ENCODE data around the gene TPSG1.

TPSG1 gene

GRCh38 chr16:1224558-1224957, 510 bp downstream of the TPSG1 start (continued):
- TF ChIP-seq TOX (CRISPR knock-in tag; IDR thresholded peaks at IDR 0.05; ENCODE audit: borderline replicate concordance) (no peak), ZNF70 (CRISPR knock-in tag; IDR thresholded peaks at IDR 0.05) (no peak), BACH2 (CRISPR knock-in tag; IDR thresholded peaks at IDR 0.05; ENCODE audit: borderline replicate concordance) (no peak), GLIS3 (CRISPR knock-in tag; IDR thresholded peaks at IDR 0.05) (no peak), PATZ1 (CRISPR knock-in tag; IDR thresholded peaks at IDR 0.05; ENCODE audit: borderline replicate concordance) (no peak), ZFP30 (CRISPR knock-in tag; IDR thresholded peaks at IDR 0.05) (no peak), ARNTL (CRISPR knock-in tag; IDR thresholded peaks at IDR 0.05; ENCODE audit: borderline replicate concordance, low read depth) (no peak), ZFP3 (CRISPR knock-in tag; IDR thresholded peaks at IDR 0.05) (no peak), OSR1 (CRISPR knock-in tag; IDR thresholded peaks at IDR 0.05) (no peak), ZC3H10 (CRISPR knock-in tag; IDR thresholded peaks at IDR 0.05) (no peak)

- TF ChIP-seq ESRRG (CRISPR knock-in tag; IDR thresholded peaks at IDR 0.05) = no peak
- no peak for TF ChIP-seq ISL1 (CRISPR knock-in tag; IDR thresholded peaks at IDR 0.05)
- no peak for TF ChIP-seq CSRNP3 (CRISPR knock-in tag; IDR thresholded peaks at IDR 0.05)
- no peak for TF ChIP-seq CREB5 (CRISPR knock-in tag; IDR thresholded peaks at IDR 0.05; ENCODE audit: low read depth)
- TF ChIP-seq ZNF70 (CRISPR knock-in tag; IDR thresholded peaks at IDR 0.05) = no peak
- no peak for TF ChIP-seq RARB (CRISPR knock-in tag; IDR thresholded peaks at IDR 0.05)
- TF ChIP-seq TCF4 (CRISPR knock-in tag; IDR thresholded peaks at IDR 0.05; ENCODE audit: borderline replicate concordance) = no peak
- no peak for TF ChIP-seq OSR1 (CRISPR knock-in tag; IDR thresholded peaks at IDR 0.05)
- TF ChIP-seq TSHZ2 (CRISPR knock-in tag; IDR thresholded peaks at IDR 0.05) = no peak
- no peak for TF ChIP-seq ZNF8 (CRISPR knock-in tag; IDR thresholded peaks at IDR 0.05)
- no peak for ATAC-seq
Measured at GRCh38 chr16:1223355-1224214, 1.5 kb downstream of the TPSG1 start.

GRCh38 chr16:1222553-1223354, 2.3 kb downstream of the TPSG1 start:
- no peak for TF ChIP-seq ZNF8 (CRISPR knock-in tag; IDR thresholded peaks at IDR 0.05)
- TF ChIP-seq SNAI2 (CRISPR knock-in tag; IDR thresholded peaks at IDR 0.05) = no peak
- TF ChIP-seq ZNF565 (CRISPR knock-in tag; conservative IDR thresholded peaks at IDR 0.05; ENCODE audit: low read depth) = no peak
- no peak for TF ChIP-seq ISL1 (CRISPR knock-in tag; IDR thresholded peaks at IDR 0.05)
- TF ChIP-seq CREB5 (CRISPR knock-in tag; IDR thresholded peaks at IDR 0.05; ENCODE audit: low read depth) = no peak
- TF ChIP-seq TCF4 (CRISPR knock-in tag; IDR thresholded peaks at IDR 0.05; ENCODE audit: borderline replicate concordance) = no peak
- TF ChIP-seq ARNTL (CRISPR knock-in tag; IDR thresholded peaks at IDR 0.05; ENCODE audit: borderline replicate concordance, low read depth) = no peak
- TF ChIP-seq ZFP30 (CRISPR knock-in tag; IDR thresholded peaks at IDR 0.05) = no peak
- no peak for TF ChIP-seq CSDC2 (CRISPR knock-in tag; IDR thresholded peaks at IDR 0.05)
- TF ChIP-seq PATZ1 (CRISPR knock-in tag; IDR thresholded peaks at IDR 0.05; ENCODE audit: borderline replicate concordance) = no peak
- no peak for ATAC-seq

Data from SK-N-SH treated with all-trans-retinoic acid at 6 μM for 48 hours (cell line).